Medulla oblongata (tissue), 1 donor: ENCODE data around the gene CDH13.
A peak's percentile ranks its signal among the peaks of the same experiment; 100 is the strongest.

Experiments
- DNase-seq: peaks from one replicate; pipeline ENCODE4 v3.0.0-alpha.2; 2015; ENCODE audit errors: extremely low spot score

The CDH13 gene

GRCh38 chr16:83407928-83408327 lies 781.2 kb downstream of the CDH13 start:
- DNase-seq = no peak

DNA sequence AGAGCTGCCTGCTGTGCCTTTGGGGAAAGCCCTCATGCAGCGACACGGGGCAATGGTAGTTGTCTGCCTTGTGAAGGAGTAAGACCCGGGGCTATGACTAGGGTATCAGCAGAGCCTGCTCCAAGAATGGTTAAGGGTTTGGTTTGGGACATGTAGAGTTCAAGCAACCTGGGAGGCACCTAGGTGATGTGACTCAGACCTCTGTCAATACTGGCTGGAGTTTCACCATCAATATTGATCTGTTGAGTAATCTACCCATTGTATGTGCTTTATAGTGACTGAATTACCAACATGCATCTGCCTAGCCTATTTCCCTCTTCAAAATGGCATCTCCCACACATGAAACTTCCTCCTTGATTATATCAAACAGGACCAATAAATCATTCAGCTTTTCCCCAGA lies 782.6 kb downstream of the CDH13 start:
- DNase-seq = no peak

GRCh38 chr16:83418565-83418964 lies 791.8 kb downstream of the CDH13 start:
- DNase-seq = no peak

DNA sequence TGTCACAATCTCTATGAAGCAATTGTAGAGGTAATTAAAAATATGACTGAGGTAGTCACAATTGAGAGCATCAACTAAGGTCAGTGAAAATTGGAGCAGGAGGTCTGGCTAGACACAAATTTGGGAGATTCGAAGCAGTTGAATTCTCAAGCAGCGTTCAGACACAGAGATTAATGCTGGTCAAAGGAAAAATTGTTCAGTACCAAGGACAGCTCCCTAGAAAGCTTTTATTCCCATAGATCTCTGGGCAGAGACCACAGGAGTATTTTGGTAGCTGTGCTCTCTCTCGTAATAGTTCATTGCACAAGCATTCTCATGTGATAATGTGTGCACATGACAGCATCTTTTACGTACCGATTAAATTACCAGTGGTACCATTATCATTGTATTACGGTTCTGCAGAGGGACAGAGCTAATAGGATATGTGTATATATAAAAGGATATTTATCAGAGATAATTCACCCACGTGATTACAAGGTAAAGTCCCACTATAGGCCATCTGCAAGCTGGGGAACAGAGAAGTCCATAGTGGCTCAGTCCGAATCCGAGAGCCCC lies 793.5 kb downstream of the CDH13 start:
- peak; percentile 5 for DNase-seq

- DNase-seq = no peak
Observed at GRCh38 chr16:83433201-83433600, 806.4 kb downstream of the CDH13 start.

GRCh38 chr16:83437036-83437435 lies 810.3 kb downstream of the CDH13 start:
- no peak for DNase-seq

DNA sequence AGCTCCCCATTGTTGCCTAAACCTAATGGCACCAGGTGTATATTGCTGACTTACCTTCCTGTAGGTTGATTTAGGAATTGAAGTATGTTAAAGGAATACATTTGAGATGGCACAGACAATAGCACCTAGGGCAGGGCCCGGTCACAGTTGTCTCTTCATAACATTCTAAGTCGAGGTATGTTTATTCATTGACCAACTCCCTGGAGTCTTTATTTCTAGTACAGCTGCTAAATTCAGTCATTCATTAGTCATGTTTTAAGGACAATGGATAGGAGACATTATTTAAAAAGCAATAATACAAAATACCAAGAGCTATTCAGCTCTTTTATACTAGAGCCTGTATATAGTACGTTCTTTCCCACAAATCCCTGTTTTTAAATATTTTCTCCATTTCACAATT lies 811.6 kb downstream of the CDH13 start:
- no peak for DNase-seq

DNA sequence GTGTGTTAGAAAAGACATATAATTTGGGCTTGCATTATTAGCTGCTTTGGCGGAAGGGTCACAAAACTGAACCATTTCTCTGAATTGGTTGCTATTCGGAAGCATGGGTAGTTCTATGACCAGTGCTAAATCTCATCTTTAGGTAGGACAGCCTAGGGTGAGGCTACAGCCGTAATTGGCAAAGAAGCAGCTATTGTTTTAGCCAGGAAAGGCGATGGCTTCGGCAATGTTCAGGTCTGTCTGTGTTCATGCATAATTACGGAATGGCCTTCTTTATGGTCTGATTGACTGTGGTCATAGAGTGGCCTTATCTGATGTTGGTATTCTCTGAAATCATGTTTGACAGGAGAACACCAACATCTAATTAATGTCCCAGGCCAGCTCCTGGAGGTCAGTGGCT lies 812.6 kb downstream of the CDH13 start:
- no peak for DNase-seq

GRCh38 chr16:83441517-83441916 lies 814.7 kb downstream of the CDH13 start:
- no peak for DNase-seq

- no peak for DNase-seq
Observed at GRCh38 chr16:83443972-83444371, 817.2 kb downstream of the CDH13 start.

- no peak for DNase-seq
Observed at GRCh38 chr16:83447560-83447959, 820.8 kb downstream of the CDH13 start.

DNA sequence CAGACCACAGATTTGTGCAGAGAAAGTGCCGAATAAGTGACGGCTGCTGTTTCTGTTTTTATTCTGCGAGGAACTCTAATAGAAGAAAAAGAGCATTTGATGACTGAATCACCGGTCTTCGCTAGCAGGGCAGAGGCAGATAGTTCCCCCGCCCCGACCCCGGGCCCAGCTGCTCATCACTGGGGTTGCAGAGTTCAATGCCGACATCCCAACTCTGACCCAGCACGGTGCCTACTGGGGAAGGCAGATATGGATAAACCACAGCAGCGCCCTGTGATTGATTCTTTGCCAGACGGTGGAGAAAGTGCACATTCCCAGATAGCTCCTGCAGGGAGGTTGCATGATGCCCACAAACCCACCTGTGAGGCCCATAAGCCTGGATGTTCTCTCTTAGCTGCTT lies 823.1 kb downstream of the CDH13 start:
- no peak for DNase-seq

DNA sequence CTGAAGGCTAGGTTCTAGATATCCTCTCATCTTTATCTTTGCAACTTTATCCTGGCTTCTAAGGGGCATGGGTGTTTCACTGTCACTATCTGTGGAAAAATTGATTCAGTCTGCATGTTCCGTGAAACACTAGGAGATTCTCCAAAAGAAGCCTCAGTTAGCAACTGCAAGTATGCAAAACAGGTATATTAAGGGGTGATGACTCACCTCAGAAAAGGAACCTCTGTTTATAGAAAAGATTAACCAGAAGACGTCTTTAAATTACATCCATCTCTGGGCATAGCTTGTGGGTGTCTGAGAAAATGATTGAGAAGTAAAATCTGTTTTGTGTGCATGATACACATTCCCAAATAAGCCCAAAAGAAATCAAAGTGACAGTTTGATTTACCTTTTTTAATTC lies 827.2 kb downstream of the CDH13 start:
- no peak for DNase-seq

DNA sequence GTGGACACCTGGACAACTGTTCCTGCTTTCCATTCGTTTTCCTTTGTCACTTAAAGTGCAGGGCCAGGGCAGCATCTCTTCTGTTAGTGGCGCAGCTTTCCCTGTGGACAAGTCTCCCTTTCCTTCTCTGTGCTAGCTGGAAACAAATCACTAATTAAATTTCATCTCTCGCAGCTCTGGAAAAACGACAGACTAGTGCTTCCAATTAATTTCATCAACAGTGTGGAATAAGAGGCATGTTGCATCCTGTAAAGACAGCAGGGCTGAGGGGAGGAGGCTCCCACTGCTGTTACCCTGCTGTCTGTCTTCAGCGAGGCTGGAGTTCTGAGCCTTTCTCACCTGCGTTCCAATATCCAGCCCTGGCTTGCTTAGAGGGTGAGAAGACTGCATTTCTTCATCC lies 828.9 kb downstream of the CDH13 start:
- no peak for DNase-seq

DNA sequence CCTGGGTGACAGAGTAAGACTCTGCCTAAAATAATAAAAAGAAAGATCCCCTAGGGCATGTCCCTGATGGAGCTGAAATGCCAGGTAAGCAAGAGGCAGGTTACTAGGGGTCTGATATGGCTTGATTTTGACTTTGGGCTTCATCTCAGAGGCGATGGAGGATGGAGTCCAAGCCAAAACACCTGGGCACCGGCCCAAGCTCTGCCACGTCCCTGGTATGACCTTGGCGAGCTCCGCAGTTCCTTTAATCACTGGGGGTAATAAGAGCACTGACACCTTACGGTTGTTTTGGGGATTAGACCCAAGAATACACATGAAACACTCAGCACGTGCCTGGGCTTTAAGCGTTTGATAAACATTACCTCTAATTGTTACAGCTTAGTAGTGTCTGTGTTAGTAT lies 830.2 kb downstream of the CDH13 start:
- DNase-seq = no peak

DNA sequence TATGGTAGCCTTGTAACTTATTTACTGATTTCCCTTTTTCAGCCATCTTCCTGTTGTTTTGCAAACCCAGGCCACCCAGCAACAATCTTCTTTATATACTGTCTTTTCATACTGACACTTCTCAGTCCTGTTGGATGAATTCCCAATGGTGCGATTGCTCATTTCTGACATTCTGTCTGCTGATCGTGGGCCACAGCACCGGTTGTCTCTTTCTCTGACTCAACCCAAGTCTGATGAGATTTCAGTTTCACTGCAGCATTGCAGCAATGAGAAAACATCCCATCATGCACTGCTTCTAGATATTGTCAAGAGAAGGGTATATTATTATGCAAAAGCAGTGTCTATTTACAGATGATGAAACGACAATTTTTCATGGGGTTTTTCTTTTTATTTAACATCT lies 831.8 kb downstream of the CDH13 start:
- DNase-seq = no peak

- no peak for DNase-seq
Observed at GRCh38 chr16:83464991-83465390, 838.2 kb downstream of the CDH13 start.

DNA sequence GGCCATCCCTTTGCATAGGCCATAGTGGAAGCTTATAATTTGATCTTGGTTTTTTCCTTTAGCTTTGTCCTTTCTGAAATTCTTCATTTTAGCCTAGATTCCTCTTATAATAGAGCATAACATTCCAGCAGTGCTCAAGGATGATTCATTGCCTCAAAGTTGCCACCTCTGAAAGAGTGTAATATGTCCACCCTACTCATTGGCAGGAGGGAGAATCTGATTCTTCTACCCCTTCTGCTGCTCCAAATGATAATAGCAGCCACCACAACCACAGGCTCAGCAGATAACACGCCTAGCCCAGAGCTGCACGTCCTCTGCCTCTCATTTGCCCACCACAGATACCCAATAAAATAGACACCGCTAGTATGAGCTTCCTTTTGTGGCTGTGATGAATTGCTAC lies 843.6 kb downstream of the CDH13 start:
- no peak for DNase-seq

- no peak for DNase-seq
Observed at GRCh38 chr16:83472776-83473501, 846.2 kb downstream of the CDH13 start.

DNA sequence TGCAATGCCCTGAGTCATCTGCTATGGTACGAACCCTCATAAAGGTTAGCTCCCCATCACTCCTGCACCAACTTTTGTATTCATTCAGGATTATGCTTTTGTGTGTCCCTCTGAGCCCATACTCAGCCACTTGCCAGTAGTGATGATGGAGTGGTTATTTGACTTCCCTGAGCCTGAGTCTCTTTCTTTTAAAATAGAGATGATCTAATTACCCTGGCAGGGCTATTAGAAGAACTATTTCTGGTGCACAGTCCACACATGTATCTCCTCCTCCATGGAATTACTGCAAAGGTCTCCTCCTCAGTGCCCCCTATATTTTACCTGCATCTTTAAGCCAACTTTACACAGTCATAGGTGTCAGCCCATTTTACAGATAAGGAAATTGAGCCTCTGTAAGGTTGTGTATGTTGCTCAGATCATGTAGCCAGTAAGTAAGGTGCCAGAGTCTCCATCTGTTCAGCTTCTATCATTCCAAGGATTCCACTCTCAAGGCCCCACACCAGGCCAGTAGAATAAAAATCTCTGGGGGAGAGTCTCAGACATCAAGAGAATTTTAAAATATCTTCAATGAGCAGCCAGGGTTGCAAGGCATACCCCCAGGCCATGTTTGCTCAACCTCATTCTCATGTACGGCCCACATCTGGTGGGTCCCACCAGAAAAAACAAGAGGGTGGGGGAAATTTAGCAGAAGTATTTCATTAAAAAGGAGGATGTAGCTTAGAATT lies 847.3 kb downstream of the CDH13 start:
- DNase-seq = no peak

DNA sequence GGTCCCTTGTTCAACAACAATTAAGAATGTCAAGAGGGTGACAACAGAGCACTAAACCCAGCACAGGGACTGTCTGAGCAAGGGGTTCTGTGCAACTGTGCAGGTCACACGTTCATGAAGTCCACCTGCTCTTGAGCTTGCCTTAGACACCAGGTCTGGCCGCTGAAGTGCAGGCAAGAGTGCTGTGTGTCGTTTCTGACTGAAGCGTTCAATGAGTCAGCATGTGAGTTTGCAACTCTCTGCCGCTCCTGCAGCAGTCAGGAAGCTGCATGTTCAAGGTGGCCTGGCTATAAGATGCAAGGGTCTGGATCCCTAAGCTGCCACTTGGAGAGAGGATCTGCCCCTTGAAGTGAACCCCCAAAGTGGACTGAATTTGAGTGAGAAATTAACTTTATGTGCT lies 848.3 kb downstream of the CDH13 start:
- DNase-seq = no peak

DNA sequence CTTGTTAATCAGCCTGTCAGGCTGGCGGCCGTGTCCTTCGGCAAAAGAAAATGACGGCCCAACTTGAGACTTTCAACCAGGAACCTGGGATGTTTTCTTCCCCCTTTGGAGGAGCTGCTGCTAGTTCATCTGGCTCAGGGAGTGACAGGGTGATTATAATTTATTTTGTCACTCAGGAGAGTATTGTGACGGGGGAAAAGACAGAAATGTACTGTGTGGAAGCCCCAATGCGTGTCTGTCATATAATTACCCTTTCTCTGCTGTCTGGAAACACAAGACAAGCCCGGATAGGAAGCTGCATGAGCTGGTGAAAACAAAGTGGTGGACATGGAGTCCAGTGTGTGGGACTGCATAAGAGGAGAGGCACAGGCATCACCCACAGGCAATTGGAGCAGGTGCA lies 854.8 kb downstream of the CDH13 start:
- DNase-seq = no peak

DNA sequence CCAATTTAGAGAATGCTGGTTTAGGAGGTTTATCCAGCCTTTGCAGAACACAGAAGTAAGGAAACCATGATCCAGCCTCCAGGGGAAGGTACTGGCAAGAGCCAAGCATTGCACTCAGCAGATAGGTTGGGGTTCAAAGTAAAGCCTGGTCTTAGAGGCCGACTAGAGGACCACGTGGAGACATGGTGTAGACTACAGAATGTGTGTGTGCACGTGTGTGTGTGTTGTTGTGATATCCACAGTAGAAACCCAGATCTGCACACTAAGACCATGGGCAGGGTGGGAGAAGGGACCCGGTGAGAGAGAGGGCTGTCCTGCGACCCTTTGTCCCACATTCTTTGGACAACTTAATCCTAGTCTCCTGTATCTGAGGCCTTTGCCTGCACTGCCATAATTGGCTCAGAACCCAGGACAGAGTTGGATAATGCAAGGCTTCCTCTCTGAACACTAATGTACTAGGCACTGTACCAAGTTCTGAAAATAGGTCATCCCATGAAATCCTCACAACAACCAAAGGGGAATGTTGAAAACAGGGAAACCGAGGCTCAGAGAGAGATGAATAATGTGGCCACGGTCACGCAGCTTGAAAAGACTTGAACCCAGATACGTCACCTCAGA lies 855.9 kb downstream of the CDH13 start:
- DNase-seq = no peak
